Measurements from ENCODE around the gene MAP2. TPM values are rescaled to one million over a fixed set of nuclear protein-coding genes. Genes with fewer than 3 reads are reported as not detected.

MAP2 gene
- total RNA-seq, 1 experiment from 2014 or later, result 7.4 TPM

DNA sequence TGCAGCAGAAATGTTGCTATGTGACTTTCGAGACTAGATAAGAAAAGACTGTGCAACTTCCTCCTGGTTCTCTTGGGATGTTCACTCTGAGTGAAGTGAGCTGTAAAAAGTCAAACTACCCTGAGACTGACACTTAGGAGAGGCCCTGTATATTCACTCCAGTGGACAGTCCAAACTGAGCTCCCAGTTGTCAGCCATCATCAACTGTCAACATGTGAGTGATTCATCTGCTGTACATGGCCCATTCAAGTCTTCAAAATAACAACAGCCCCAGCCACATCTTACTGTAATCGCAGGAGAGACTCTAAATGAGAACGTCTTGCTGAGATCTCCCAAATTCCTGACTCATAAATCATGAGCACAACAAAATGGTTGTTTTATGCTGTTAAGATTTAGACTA is 339.3 kb downstream of the MAP2 start:
- TF ChIP-seq POLR2A (IDR thresholded peaks at IDR 0.05; ENCODE audit: borderline replicate concordance, extremely low read depth, insufficient read depth, insufficient read length) (no peak), RAD21 (IDR thresholded peaks at IDR 0.05; ENCODE audit: low read depth) (no peak), TCF7L2 (IDR thresholded peaks at IDR 0.05; ENCODE audit: borderline replicate concordance, extremely low read depth, insufficient read depth, insufficient read length) (no peak), YY1 (IDR thresholded peaks at IDR 0.05; ENCODE audit: extremely low read depth, insufficient replicate concordance, low read depth, low read length) (no peak), ZNF274 (IDR thresholded peaks at IDR 0.05; ENCODE audit: low read depth, low read length) (no peak), SIN3A (IDR thresholded peaks at IDR 0.05; ENCODE audit: low read depth) (no peak), SRF (IDR thresholded peaks at IDR 0.05; ENCODE audit: low read depth) (no peak)
- TF ChIP-seq, protein P1, sequence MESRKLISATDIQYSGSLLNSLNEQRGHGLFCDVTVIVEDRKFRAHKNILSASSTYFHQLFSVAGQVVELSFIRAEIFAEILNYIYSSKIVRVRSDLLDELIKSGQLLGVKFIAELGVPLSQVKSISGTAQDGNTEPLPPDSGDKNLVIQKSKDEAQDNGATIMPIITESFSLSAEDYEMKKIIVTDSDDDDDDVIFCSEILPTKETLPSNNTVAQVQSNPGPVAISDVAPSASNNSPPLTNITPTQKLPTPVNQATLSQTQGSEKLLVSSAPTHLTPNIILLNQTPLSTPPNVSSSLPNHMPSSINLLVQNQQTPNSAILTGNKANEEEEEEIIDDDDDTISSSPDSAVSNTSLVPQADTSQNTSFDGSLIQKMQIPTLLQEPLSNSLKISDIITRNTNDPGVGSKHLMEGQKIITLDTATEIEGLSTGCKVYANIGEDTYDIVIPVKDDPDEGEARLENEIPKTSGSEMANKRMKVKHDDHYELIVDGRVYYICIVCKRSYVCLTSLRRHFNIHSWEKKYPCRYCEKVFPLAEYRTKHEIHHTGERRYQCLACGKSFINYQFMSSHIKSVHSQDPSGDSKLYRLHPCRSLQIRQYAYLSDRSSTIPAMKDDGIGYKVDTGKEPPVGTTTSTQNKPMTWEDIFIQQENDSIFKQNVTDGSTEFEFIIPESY (IDR thresholded peaks at IDR 0.05; ENCODE audit: extremely low read depth, insufficient replicate concordance, low read length), result no peak
- TF ChIP-seq, protein P2, sequence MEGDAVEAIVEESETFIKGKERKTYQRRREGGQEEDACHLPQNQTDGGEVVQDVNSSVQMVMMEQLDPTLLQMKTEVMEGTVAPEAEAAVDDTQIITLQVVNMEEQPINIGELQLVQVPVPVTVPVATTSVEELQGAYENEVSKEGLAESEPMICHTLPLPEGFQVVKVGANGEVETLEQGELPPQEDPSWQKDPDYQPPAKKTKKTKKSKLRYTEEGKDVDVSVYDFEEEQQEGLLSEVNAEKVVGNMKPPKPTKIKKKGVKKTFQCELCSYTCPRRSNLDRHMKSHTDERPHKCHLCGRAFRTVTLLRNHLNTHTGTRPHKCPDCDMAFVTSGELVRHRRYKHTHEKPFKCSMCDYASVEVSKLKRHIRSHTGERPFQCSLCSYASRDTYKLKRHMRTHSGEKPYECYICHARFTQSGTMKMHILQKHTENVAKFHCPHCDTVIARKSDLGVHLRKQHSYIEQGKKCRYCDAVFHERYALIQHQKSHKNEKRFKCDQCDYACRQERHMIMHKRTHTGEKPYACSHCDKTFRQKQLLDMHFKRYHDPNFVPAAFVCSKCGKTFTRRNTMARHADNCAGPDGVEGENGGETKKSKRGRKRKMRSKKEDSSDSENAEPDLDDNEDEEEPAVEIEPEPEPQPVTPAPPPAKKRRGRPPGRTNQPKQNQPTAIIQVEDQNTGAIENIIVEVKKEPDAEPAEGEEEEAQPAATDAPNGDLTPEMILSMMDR (IDR thresholded peaks at IDR 0.05 in 2 of 3, conservative IDR thresholded peaks at IDR 0.05 in 1 of 3; ENCODE audit: borderline replicate concordance in 1 of 3, insufficient read depth in 1 of 3, low read depth in 2 of 3, low read length in 2 of 3), result no peak
- no peaks in the 10 kb centered on the region for H3K79me2 ChIP-seq (ENCODE audit: insufficient read depth, low read length)
- ATAC-seq (no peak), DNase-seq (ENCODE audit: low read depth, low spot score) (no peak)
- H3K9ac ChIP-seq (ENCODE audit: low read length), result no peak overlapping the region
- no peak overlapping the region for H3K4me2 ChIP-seq (ENCODE audit: low read length)
- H3K9me2 ChIP-seq (ENCODE audit: insufficient read depth), result no peaks in the 10 kb centered on the region
- BruUV-seq (replicated peaks), result no TSS peak
- H3K4me3 ChIP-seq (replicated peaks in 1 of 2; ENCODE audit: low read depth in 1 of 2, low read length in 2 of 2), result no peak overlapping the region
- RAD21 ChIA-PET (ENCODE audit: low non-redundant PET in 1 of 2, low total read pairs in 2 of 2, uncharacterized antibody in 2 of 2, unreplicated experiment in 2 of 2), result no interaction called here
- no peaks in the 10 kb centered on the region for H3K36me3 ChIP-seq (ENCODE audit: control insufficient read depth in 1 of 2, insufficient read depth in 2 of 2, low read length in 2 of 2)
- H3K4me1 ChIP-seq (ENCODE audit: control insufficient read depth in 1 of 2, insufficient read depth in 2 of 2, low read length in 2 of 2), result no peaks in the 10 kb centered on the region
- CTCF ChIA-PET, result no interaction called here
- H3K9me3 ChIP-seq (ENCODE audit: control insufficient read depth in 1 of 2, insufficient read depth in 1 of 2, low read depth in 1 of 2, low read length in 2 of 2), result no peaks in the 10 kb centered on the region
- H3K27me3 ChIP-seq (ENCODE audit: insufficient read depth, low read length), result no peaks in the 10 kb centered on the region
- no peak overlapping the region for H2AFZ ChIP-seq (ENCODE audit: low read depth, low read length, poor library complexity, severe bottlenecking)
- POLR2A ChIA-PET, result no interaction called here
- H4K20me1 ChIP-seq (ENCODE audit: insufficient read depth), result no peaks in the 10 kb centered on the region
- intact Hi-C loops (cut with micrococcal nuclease), result no loop called here
- H3K27ac ChIP-seq (ENCODE audit: low read depth, low read length), result no peak overlapping the region
